ENCODE measurements around the gene FAP. TPM values are rescaled to one million over a fixed set of nuclear protein-coding genes. Genes with fewer than 3 reads are reported as not detected.

Gene FAP, protein sequence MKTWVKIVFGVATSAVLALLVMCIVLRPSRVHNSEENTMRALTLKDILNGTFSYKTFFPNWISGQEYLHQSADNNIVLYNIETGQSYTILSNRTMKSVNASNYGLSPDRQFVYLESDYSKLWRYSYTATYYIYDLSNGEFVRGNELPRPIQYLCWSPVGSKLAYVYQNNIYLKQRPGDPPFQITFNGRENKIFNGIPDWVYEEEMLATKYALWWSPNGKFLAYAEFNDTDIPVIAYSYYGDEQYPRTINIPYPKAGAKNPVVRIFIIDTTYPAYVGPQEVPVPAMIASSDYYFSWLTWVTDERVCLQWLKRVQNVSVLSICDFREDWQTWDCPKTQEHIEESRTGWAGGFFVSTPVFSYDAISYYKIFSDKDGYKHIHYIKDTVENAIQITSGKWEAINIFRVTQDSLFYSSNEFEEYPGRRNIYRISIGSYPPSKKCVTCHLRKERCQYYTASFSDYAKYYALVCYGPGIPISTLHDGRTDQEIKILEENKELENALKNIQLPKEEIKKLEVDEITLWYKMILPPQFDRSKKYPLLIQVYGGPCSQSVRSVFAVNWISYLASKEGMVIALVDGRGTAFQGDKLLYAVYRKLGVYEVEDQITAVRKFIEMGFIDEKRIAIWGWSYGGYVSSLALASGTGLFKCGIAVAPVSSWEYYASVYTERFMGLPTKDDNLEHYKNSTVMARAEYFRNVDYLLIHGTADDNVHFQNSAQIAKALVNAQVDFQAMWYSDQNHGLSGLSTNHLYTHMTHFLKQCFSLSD
- total RNA-seq: 1 to 10 TPM in 3 of 4 donors, not detected in 1; 1.9 to 2.6 (median 2.3) TPM

DNA sequence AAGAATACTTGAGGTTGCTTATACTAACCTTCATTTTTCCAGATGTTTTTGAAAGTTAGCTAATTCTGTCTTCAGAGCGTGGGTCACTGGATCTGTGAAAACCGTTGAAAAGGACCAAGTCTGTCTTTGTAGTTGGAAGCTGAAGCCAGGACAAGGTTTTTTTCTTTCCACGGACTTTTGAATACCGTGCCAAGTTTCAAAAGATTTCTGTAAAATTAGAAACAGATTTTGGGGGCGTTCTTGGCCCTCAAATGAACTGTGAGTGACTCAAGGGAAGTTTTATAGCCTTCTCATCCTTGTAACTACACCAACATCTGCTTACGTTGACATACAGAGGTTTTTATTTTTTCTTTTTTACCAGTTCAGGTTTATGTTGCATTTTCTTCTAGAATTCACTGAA is at the start of gene FAP:
Gene FAP, minus strand, starts transcription at position 152 of the 400 bp plus-strand sequence. Its CDS starts 118 bp downstream, at position 34.
- DNase-seq: no peak
- H3K4me1 ChIP-seq: no peaks in the 10 kb centered on the region
- no peaks in the 10 kb centered on the region for H3K27me3 ChIP-seq
- no peaks in the 10 kb centered on the region for H3K36me3 ChIP-seq
- TF ChIP-seq, protein P1, sequence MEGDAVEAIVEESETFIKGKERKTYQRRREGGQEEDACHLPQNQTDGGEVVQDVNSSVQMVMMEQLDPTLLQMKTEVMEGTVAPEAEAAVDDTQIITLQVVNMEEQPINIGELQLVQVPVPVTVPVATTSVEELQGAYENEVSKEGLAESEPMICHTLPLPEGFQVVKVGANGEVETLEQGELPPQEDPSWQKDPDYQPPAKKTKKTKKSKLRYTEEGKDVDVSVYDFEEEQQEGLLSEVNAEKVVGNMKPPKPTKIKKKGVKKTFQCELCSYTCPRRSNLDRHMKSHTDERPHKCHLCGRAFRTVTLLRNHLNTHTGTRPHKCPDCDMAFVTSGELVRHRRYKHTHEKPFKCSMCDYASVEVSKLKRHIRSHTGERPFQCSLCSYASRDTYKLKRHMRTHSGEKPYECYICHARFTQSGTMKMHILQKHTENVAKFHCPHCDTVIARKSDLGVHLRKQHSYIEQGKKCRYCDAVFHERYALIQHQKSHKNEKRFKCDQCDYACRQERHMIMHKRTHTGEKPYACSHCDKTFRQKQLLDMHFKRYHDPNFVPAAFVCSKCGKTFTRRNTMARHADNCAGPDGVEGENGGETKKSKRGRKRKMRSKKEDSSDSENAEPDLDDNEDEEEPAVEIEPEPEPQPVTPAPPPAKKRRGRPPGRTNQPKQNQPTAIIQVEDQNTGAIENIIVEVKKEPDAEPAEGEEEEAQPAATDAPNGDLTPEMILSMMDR (IDR thresholded peaks at IDR 0.05): no peak
- no peak for TF ChIP-seq POLR2A (IDR thresholded peaks at IDR 0.05)
- no peaks in the 10 kb centered on the region for H3K9me3 ChIP-seq
- H3K4me3 ChIP-seq: no peak within 1 kb of the TSS
- H3K27ac ChIP-seq: peak within 1 kb of the TSS in 1 of 4 donors; percentile 32

DNA sequence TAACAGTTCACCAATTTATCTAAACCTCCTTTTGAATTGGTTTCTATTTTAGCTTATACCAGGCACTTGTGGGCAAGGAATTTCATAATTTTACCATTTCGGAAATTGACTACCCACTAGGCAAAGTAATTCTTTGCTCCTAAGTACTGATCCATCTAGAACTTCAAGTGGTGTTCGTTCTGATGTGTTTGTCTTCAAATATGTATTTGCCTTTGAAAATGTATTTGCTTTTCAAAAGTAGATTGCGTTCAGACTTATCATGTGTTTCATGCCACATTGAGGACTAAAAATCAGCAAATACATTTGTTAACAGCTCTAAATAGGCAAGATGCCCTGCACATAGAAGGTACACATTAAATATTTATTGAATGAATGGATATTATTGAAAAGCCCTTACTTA is 48.5 kb upstream of the FAP start:
- Histone ChIP-seq H3K27ac (no peak overlapping the region), H3K27me3 (no peaks in the 10 kb centered on the region), H3K9me3 (no peaks in the 10 kb centered on the region), H3K4me3 (no peak overlapping the region), H3K36me3 (peaks cover 0 to 18% (median 0%) of the 10 kb centered on the region in 3 donors), H3K4me1 (no peaks in the 10 kb centered on the region)
- DNase-seq: no peak
- TF ChIP-seq POLR2A (IDR thresholded peaks at IDR 0.05): no peak
- TF ChIP-seq, protein P1 (IDR thresholded peaks at IDR 0.05): no peak

DNA sequence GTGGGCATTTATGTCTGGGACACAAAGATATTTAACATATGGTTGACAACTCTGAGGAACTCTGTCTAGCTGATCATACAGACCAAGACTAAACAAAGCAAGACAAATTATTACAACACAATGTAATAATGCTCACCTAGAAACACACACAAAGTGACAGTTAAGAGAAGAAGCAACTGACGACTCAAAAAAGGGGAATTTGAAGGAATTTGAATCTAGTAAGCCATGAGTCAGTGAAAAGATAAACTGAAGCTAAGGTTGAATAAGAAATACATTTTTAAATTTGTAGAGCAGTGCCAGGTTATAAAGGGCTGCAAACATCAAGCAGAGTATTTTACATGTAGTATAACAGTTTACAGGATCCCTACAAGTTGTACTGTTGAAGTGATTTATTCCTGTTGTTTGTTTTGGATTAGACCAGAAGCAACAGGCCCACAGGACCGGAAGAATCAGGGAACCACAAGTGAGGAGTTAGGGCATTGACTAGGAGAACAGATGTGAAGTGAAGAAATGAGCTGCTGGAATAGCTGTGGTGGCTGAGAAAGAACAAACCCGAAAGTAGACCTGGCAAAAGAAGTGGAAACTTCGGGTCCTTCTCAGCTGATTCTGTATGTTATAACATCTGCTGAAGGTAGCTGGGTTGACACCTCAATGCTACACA is 39.6 kb upstream of the FAP start:
- Histone ChIP-seq H3K9me3 (no peaks in the 10 kb centered on the region), H3K4me3 (no peak overlapping the region), H3K36me3 (peaks cover 0 to 68% (median 5%) of the 10 kb centered on the region in 3 donors), H3K27me3 (no peaks in the 10 kb centered on the region), H3K27ac (no peak overlapping the region), H3K4me1 (no peaks in the 10 kb centered on the region)
- TF ChIP-seq, protein P1 (IDR thresholded peaks at IDR 0.05): no peak
- no peak for TF ChIP-seq POLR2A (IDR thresholded peaks at IDR 0.05)
- no peak for DNase-seq

DNA sequence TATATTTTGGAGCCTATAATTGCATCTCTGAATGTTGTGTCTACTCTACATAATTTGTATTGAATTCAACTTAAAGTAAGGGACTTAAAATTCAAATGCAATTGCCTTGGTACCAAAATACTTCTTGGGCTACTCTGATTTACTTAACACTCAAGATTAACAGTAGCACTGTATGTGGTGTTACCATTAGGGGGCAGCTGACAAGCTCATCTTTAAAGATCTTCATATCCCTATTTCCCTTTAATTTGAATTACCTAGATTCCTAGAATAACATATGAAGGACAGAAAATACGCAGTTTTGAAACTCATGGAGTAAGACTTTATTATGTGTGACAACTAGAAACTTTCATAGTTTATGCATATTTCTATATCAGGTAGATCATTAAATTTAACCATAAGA is 37.4 kb upstream of the FAP start:
- H3K4me3 ChIP-seq: no peak overlapping the region
- peaks cover 0 to 64% (median 5%) of the 10 kb centered on the region in 3 donors for H3K36me3 ChIP-seq
- TF ChIP-seq POLR2A (IDR thresholded peaks at IDR 0.05): no peak
- TF ChIP-seq, protein P1 (IDR thresholded peaks at IDR 0.05): no peak
- no peak for DNase-seq
- no peaks in the 10 kb centered on the region for H3K4me1 ChIP-seq
- H3K27me3 ChIP-seq: no peaks in the 10 kb centered on the region
- H3K27ac ChIP-seq: no peak overlapping the region
- no peaks in the 10 kb centered on the region for H3K9me3 ChIP-seq

DNA sequence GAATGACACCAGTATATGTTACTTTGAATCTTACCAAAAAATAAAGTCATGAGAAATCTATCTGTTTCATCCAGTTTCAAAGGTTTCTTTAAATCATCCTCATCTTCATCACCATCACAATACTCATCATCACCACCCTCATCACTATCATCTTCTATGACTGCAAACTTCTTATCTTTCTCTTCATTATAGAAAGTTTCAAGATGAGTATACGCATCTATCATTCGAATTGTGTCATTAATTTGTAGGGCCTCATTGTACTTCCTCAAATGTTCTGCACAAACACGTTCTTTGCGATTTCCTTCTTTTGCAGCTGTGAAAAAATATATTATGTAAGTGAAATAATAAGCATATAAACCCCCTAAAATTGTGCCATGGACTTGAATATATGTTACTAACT is 34.1 kb upstream of the FAP start:
- H3K4me3 ChIP-seq: no peak overlapping the region
- TF ChIP-seq, protein P1 (IDR thresholded peaks at IDR 0.05): no peak
- TF ChIP-seq POLR2A (IDR thresholded peaks at IDR 0.05): no peak
- no peaks in the 10 kb centered on the region for H3K9me3 ChIP-seq
- no peak overlapping the region for H3K27ac ChIP-seq
- H3K27me3 ChIP-seq: no peaks in the 10 kb centered on the region
- no peak for DNase-seq
- H3K36me3 ChIP-seq: peaks cover 0 to 65% (median 5%) of the 10 kb centered on the region in 3 donors
- H3K4me1 ChIP-seq: no peaks in the 10 kb centered on the region
